DMS114 treated with DMSO at 0.1 percent for 48 hours (cell line): Measurements from ENCODE around the gene GULP1.

ENCODE experiments used
- DNase-seq: peaks from one replicate; lab custom pipeline; 2025; ENCODE audit not compliant: unreplicated experiment; lab: John Stamatoyannopoulos, UW

The GULP1 gene

DNA sequence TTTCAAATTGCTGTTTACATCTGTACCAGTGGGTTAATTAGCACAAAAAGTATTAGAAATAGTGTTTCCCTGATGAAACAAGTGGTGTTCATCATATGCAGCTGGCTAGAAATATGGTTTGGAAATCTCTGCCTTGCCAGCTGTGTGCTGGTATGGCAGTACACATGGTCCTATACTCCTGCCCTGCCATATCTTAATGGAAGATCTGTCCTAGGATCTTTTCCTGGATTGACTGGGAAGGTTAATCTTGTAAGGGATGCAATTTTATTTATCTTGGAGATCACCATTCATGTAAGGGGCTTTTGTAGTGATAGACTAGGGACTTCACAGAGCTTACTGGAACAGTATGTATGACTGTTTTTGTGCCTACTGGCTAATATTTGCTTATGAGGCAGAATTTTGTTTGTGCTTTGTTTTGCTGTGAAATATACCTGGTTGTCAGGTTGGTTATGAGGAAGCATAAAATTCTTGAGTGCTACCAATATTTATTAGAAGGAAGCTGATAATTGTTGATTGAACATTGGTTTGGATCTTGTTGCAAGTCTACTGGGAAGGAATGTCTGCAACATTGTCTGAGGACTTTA, 73.5 kb downstream of the GULP1 start:
- DNase-seq = no peak

DNA sequence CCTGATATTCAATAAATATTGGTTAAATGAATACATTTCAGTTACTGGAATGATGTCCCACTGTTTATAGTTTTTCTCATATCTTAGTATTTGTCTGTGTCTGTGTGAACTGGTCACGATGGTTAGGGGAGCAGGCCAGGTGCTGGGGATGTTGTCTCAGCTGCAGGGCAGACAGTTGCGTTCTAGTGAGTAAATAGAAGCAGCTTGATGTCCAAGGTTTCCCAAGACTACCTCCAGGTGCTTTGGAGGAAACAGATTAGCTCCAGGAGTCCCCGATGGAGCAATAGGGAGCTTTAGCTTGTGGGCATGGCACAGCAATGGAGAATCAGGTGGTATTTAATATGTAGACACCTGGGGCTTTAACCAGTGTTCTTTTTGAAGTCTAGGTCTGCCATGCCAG, 75.5 kb downstream of the GULP1 start:
- no peak for DNase-seq

DNA sequence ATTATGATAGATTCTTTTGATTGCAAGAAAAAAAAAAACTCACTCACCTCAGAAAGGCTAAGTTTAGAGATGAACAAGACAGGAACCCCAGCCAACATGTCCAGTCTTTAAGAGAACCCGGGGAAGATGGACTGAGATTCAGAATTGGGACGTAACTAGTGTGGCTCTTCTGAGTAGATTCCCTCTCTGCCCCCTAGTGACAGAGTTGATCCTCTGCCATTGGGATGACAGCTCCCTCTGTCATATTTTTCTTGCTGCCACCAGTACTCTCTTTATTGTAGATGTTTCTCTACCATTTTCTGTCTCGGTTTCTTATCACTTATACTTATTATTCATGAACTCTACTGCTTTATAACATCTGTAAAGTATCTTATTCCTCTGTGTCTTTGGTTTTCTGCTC, 77.7 kb downstream of the GULP1 start:
- DNase-seq = no peak

DNA sequence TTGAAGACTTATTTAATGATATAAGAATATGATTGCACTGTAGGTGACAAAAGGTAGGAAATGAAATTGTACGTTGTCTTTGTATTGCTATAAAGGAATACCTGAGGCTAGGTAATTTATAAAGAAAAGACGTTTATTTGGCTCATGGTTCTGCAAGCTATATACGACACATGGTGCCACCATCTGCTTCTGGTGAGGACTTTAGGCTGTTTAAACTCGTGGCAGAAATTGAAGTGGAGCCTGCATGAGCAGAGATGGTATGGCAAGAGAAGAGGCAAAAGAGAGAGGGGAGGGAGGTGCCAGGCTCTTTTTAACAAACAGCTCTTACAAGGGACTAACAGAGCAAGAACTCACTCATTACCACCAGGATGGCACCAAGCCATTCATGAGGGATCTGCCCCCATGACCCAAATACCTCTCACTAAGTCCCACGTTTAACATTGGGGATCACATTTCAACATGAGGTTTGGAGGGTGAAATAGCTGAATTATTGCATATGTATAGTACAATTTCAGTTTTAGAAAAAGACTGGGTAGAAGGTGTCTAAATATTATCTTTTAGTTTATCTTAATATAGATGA, 86.8 kb downstream of the GULP1 start:
- no peak for DNase-seq

DNA sequence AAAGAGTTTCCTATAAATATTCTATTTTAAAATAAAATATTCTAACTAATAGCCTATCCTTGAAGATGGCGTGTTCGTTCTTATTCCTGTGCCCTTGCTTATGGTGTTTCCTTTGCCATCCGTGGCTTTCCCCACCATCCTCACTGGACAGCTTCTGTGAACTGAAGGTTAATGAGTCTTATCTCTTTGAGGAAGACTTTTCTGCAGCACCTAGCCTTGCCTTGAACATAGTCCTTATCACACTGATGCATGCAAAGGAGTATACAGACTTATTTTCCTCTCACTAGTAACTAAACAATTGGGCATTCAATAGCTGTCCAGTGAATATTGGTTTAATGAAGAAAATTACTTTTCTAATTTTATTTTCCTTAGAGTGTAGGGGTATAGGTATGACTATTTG, 88.1 kb downstream of the GULP1 start:
- no peak for DNase-seq

DNA sequence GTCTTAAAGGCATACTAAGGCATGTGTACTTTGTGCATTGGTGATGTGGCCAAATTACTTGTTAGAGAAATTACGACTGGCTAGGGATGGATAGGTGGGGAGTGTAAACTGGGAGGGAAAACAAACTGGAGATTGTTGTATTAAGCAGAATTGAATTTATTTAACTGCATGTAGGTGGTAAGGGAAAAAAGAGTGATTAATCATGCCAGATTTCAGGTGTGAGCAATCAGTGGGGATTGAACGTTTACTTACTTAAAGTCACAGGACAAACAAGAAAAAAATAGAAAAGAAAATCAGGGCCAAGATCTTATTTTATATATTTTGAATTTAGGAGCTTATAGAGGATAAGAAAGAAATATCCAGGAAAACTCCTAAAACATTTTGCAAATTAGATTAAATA, 88.6 kb downstream of the GULP1 start:
- DNase-seq = no peak

DNA sequence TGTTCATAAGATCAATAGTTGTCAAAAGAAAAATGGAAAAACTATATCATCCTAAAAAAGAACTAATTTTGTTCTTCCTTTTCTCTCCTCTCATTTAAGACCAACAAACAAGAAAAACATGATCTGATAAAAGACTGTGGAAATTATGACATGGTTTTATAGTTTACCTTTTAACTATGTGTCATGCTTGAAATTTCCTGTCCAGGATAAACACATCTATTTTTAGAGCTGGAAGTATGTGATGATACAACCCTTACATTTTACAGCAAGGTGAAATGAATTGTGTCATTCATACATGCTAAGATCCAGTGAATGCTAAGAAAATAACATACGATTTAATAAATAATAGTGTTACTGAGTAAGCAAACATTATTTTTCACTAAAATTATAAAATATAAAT, 89.9 kb downstream of the GULP1 start:
- DNase-seq = no peak

DNA sequence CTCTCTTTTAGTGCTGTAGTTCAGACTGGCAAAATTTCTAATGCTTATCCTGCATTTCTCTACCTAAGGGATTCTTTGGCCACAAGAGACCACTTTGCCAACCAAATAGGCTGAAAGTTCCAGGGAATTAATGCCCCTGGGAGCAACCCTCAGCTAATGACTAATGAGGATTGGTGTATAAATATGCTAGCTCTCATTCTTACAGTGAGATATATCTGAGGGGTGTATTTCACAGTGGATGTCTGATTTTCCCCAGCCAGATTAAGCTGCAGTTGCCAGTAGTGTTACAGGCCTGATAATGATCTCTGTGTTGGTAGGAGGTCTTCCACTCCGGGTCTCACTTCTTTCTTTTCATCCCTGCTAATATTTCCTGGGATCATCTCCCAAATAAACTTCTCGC, 90.4 kb downstream of the GULP1 start:
- no peak for DNase-seq

DNA sequence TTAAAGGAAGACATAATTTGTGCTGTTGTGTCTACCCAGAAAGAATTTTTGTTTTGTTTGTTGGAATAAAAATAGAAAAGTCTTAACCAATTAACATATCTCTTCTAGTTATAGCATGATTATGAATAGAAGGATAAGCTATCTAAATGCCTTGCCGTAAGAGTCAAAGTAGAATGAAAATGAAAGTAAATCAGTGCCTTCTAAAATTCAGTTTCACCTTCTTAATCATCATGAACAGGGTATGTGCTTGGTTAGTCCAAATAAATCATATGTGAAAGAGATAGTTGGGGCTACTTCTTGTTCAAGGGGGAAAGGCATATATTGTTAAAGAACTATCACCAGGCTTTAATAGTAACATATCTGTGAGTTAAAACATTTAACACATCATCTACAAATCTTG, 91.5 kb downstream of the GULP1 start:
- DNase-seq = no peak

DNA sequence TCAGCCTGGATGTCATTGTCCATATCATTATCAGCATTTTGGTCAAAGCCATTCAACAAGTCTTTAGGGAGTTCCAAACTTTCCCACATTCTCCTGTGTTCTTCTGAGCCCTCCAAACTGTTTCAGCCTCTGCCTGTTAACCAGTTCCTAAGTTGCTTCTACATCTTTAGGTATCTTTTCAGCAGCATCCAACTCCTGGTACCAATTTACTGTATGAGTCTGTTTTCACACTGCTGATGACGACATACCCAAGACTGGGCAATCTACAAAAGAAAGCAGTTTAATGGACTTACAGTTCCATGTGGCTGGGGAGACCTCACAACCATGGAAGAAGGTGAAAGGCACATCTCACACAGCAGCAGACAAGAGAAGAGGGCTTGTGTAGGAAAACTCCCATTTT, 94.2 kb downstream of the GULP1 start:
- DNase-seq = no peak

DNA sequence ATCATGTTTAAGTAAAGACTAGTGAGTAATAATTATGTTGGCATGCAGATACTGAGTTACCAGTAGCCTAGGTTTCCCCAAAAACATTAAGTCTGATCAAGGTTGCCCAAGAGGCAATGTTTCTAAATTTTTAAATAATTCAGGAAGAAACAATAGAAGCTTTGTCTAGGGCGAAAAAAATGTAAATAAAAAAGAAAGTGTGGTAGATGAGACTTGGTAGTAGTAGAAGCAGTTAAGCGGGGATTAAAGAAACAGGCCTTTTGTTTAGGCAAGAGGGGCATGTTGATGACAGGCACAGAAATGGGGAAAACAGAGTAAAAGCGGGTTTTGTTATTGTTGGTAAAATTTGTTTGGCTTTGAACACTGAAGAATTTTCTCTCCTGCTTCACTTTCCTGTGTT, 97.2 kb downstream of the GULP1 start:
- DNase-seq = no peak

DNA sequence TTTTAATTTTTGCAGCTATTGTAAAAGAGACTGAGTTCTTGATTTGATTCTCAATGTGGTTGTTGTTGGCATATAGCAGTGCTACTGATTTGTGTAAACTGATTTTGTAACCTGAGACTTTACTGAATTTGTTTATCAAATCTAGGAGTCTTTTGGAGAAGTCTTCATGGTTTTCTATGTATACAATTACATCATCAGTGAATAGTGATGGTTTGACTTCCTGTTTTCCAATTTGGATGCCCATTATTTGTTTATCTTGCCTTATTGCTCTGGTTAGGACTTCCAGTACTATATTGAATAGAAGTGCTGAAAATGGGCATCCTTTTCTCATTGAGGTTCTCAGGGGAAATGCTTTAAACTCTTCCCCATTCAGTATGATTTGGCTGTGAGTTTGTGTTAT, 99.7 kb downstream of the GULP1 start:
- no peak for DNase-seq

DNA sequence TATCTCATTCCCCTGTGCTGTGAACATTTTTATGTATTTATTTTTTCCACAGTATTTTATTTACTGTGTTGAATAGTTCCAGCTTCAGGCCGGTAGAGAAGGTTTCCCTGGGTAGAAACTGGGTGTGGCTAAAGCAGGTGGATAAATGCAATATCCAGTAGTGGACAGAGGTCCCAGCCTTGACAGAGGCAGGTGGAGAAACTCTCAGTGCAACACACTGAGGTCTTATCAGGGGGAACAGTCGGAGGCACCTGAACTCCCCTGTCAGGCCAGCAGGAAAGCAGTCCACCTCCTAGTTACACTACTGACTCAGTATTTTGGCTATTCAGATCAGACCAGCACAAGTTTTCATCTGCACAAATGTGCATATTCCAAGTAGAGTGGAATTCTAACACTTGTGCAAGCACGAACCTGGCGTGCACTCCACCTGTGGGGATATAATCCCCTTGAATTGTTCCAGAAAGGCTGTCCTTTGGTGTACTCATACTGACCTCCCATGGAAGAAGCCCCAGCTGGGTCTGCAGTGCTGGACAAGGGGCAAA, 103.3 kb downstream of the GULP1 start:
- no peak for DNase-seq

DNA sequence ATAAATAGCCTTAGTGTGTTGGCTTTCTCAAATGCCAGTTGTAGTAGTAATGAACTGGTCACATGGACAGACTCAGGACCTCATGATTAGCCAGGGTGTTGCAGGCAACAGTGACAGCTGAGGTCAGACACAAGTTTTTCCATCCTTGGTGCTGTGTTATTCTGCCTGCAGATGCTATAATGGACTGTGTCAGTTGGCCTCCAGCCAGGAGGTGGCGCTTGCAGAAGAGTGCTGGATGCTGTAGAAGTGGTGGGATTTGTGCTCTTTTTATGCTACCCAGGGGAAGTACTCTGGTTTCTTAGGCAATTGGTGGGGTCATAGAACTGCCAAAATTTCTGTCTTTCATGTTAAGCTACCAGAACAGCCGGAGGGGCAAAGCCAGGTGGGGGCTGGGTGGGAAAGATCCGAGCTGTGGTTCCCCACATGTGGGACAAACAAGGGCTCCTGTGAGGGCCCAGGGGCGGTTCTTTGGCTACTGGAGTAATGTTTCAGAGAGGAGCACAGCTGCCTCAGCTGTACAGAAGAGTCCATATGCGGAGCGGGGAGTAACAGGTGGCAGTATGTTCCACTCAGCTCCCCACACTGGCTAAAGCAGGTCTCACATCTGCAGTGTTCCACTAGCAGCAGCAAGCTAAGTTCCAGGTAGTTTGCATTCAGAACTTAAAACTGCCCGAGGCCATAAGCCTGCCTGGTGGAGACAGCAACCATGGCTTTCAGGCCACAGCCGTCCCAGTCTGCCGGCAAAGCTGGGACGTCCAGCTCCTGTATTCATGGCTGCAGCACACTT, 104.4 kb downstream of the GULP1 start:
- DNase-seq = no peak

DNA sequence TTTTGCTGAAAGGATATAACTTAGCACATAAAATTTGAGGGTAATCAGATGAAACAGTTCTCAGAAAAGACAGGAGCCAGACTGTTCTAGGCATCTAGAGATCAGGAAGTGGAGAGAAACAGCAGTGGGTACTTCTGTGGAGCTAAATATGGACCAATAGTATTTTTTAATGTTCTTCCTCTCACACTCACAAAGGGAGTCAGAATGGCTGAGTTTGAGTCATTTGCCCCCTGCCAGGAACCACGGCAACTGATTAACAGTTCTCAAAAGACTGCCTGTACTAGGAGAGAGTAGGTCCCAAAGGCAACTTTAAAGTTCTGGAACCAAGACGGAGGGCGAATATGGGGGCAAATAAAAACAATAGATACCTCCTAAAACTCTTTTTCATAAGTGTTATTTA, 107.5 kb downstream of the GULP1 start:
- no peak for DNase-seq

DNA sequence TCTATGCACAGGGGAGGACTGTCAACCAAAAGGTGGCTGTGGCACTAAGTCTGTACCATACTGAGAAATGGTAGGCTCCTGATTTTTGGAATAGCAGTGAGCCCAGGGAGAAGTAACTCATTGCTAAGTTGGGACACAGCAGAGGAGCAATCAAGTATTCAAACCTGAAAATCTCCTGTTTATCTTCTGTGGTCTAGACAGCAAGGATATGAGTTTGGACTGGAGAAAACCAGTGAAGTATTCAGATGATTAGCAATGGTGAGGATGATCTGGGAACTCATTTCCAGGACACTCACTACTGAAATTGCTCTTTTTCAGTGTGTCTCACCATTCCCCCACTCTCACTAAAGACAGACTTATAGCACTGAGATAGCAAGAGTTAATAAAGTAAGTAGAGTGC, 112.0 kb downstream of the GULP1 start:
- DNase-seq = no peak

DNA sequence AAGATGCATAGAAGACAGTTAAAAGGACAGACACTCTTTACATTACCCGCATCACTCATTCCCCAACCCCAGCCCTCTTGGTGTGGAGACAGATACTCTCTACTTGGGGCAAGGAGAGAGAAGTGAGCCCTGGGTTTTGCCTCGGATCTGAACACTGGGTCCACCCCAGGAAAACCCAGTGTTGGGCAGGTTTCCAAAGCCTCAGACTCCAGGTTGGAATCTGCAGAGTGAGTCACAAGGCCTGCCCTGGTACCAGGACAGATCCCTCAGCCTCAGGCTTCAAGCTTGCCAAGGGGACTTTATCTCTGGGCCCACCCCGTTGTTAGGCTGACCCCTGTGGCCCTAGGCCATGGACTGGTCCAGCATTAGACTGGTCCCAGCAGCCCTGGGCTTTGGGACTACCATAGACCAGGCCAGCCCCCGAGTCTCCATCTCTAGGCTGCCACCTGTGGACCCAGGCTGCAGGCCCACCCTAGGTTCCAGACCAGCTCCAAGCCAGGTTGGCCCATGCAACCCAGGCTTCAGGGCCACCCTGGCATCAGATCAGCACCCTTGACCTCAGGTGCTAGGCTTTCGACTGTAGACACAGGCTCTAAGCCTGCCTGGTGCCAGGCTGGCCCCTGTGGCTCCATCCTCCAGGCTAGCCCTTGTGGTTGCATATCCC, 112.8 kb downstream of the GULP1 start:
- DNase-seq = no peak

DNA sequence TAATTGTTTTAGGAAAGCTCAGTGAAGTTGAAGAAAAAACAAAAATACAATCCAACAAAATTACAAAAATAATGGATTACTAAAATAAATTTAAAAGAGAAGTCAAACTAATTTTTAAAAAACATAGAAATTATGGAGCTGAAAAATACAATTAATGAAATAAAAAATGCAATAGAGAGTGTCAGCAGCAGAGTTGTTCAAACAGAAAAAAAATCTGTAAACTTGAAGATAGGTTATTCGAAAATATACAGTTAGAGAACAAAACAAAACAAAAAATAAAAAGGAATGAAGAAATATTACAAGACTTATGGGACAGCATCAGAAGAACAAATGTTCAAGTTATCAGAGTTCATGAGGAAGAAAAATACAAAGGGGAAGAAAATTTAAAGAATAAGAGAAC, 114.7 kb downstream of the GULP1 start:
- DNase-seq = no peak

DNA sequence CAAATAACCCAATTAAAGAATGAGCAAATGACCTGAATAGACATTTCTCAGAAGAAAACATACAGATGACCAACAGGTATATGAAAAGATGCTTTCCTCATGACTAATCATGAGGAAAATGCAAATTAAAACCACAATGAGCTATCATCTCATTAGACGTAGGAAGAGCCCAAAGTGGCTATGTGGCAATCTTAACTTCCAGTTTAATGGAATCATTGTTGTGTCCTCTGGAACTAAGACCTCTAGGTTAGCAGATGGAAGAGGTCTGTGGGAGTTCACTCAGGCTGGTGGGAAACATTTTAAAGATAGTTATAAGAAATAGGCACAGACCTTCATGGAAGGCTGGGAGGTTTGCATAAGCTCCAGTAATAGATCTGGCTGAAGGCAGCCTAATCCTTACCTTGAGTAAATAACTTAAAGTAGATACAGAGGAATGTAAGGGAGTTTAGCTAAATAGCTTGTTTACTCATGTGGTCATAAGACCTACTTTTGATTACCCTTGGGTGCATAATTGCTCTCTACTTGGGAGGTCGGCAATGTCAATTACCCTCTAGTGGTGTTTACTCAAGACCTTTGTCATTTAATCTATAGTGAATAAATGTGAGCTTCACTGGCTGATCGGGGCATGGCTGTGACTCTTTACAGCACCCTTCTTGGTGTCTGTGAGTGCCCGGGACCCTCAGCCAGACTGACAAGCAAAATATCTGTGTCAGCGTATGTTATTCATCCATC, 119.0 kb downstream of the GULP1 start:
- no peak for DNase-seq

DNA sequence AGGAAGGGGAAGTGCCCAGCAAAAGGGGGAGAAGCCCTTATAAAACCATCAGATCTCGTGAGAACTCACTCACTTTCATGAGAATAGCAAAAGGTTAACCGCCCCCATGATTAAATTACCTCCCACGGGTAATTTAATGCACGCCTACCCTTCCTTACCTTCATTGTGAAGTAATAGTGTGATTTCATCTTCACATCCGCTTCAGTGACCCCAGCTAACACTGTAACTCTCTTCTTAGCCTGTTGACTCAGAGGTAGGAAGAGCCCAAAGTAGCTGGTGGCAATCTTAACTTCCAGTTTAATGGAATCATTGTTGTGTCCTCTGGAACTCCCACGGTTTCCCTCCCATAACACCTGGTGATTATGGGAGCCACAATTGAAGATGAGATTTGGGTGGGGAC, 120.5 kb downstream of the GULP1 start:
- DNase-seq = no peak

DNA sequence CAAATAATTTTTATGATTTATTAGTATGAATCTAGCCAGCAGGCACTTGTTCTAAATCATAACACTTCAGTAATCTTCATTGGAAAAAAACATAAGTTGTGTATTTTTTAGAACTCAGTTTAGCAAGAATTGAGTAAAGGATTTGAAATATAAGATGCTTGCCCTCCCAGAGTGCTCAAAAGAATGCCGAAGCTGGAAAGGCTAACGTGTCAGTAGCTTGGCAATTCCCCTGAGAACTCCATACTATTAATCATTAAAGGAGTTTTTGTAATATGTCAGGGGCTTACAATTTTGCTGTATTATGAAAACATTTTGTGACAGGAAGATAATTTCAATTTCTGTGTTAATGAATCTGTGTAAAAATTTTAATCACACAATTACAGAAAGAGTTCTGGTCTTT, 122.7 kb downstream of the GULP1 start:
- DNase-seq = no peak
